Measurements from ENCODE around the gene UBQLN1. TPM values are rescaled to one million over a fixed set of nuclear protein-coding genes. Genes with fewer than 3 reads are reported as not detected.
A peak's percentile ranks its signal among the peaks of the same experiment; 100 is the strongest.

UBQLN1 gene
- total and polyA plus RNA-seq, 9 of the 15 experiments (the other 6 are each of a cell fraction or from before 2014, with no cell fraction given): 7.5 to 120 (median 52.8) TPM

DNA sequence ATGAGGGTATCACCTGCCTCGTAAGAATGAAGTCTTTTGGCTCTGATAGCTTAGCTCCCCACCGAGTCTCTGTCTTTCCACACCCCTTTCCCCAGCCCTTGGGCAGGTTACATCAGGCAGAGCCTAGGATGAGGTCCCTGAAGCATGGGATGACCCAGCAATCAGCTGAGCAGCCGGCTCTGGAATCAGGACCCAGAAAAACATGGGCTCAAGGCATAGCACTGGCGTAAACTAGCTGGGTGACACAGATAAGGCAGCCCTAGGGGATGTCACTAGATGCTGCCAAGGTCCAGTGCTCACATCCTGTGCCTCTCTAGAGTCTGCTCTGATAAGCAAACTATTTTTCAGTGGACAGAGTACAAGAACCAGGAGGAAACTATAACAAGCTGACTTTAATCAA lies 58.2 kb downstream of the UBQLN1 start (continued):
- TF ChIP-seq CBFA2T3 (IDR thresholded peaks at IDR 0.05) (peak; percentile 67), ARID2 (IDR thresholded peaks at IDR 0.05) (no peak), POLR2AphosphoS2 (IDR thresholded peaks at IDR 0.05; ENCODE audit: low read length) (no peak), EP400 (IDR thresholded peaks at IDR 0.05) (no peak), ESRRA (IDR thresholded peaks at IDR 0.05; ENCODE audit: borderline replicate concordance, low read depth) (no peak), ZC3H4 (CRISPR knock-in tag; IDR thresholded peaks at IDR 0.05; ENCODE audit: borderline replicate concordance) (no peak), STAT5A (IDR thresholded peaks at IDR 0.05; ENCODE audit: borderline replicate concordance, low read length) (no peak), SMARCA5 (IDR thresholded peaks at IDR 0.05) (no peak), SMAD4 (CRISPR knock-in tag; conservative IDR thresholded peaks at IDR 0.05) (no peak)
- TF ChIP-seq, protein P1, sequence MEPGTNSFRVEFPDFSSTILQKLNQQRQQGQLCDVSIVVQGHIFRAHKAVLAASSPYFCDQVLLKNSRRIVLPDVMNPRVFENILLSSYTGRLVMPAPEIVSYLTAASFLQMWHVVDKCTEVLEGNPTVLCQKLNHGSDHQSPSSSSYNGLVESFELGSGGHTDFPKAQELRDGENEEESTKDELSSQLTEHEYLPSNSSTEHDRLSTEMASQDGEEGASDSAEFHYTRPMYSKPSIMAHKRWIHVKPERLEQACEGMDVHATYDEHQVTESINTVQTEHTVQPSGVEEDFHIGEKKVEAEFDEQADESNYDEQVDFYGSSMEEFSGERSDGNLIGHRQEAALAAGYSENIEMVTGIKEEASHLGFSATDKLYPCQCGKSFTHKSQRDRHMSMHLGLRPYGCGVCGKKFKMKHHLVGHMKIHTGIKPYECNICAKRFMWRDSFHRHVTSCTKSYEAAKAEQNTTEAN (CRISPR knock-in tag; IDR thresholded peaks at IDR 0.05): no peak
- TF ChIP-seq, protein P2, sequence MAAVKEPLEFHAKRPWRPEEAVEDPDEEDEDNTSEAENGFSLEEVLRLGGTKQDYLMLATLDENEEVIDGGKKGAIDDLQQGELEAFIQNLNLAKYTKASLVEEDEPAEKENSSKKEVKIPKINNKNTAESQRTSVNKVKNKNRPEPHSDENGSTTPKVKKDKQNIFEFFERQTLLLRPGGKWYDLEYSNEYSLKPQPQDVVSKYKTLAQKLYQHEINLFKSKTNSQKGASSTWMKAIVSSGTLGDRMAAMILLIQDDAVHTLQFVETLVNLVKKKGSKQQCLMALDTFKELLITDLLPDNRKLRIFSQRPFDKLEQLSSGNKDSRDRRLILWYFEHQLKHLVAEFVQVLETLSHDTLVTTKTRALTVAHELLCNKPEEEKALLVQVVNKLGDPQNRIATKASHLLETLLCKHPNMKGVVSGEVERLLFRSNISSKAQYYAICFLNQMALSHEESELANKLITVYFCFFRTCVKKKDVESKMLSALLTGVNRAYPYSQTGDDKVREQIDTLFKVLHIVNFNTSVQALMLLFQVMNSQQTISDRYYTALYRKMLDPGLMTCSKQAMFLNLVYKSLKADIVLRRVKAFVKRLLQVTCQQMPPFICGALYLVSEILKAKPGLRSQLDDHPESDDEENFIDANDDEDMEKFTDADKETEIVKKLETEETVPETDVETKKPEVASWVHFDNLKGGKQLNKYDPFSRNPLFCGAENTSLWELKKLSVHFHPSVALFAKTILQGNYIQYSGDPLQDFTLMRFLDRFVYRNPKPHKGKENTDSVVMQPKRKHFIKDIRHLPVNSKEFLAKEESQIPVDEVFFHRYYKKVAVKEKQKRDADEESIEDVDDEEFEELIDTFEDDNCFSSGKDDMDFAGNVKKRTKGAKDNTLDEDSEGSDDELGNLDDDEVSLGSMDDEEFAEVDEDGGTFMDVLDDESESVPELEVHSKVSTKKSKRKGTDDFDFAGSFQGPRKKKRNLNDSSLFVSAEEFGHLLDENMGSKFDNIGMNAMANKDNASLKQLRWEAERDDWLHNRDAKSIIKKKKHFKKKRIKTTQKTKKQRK (IDR thresholded peaks at IDR 0.05; ENCODE audit: borderline replicate concordance, low read depth, low read length): no peak
- TF ChIP-seq, protein P3, sequence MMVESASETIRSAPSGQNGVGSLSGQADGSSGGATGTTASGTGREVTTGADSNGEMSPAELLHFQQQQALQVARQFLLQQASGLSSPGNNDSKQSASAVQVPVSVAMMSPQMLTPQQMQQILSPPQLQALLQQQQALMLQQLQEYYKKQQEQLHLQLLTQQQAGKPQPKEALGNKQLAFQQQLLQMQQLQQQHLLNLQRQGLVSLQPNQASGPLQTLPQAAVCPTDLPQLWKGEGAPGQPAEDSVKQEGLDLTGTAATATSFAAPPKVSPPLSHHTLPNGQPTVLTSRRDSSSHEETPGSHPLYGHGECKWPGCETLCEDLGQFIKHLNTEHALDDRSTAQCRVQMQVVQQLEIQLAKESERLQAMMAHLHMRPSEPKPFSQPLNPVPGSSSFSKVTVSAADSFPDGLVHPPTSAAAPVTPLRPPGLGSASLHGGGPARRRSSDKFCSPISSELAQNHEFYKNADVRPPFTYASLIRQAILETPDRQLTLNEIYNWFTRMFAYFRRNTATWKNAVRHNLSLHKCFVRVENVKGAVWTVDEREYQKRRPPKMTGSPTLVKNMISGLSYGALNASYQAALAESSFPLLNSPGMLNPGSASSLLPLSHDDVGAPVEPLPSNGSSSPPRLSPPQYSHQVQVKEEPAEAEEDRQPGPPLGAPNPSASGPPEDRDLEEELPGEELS (CRISPR knock-in tag; IDR thresholded peaks at IDR 0.05; ENCODE audit: borderline replicate concordance): no peak
- TF ChIP-seq, protein P4, sequence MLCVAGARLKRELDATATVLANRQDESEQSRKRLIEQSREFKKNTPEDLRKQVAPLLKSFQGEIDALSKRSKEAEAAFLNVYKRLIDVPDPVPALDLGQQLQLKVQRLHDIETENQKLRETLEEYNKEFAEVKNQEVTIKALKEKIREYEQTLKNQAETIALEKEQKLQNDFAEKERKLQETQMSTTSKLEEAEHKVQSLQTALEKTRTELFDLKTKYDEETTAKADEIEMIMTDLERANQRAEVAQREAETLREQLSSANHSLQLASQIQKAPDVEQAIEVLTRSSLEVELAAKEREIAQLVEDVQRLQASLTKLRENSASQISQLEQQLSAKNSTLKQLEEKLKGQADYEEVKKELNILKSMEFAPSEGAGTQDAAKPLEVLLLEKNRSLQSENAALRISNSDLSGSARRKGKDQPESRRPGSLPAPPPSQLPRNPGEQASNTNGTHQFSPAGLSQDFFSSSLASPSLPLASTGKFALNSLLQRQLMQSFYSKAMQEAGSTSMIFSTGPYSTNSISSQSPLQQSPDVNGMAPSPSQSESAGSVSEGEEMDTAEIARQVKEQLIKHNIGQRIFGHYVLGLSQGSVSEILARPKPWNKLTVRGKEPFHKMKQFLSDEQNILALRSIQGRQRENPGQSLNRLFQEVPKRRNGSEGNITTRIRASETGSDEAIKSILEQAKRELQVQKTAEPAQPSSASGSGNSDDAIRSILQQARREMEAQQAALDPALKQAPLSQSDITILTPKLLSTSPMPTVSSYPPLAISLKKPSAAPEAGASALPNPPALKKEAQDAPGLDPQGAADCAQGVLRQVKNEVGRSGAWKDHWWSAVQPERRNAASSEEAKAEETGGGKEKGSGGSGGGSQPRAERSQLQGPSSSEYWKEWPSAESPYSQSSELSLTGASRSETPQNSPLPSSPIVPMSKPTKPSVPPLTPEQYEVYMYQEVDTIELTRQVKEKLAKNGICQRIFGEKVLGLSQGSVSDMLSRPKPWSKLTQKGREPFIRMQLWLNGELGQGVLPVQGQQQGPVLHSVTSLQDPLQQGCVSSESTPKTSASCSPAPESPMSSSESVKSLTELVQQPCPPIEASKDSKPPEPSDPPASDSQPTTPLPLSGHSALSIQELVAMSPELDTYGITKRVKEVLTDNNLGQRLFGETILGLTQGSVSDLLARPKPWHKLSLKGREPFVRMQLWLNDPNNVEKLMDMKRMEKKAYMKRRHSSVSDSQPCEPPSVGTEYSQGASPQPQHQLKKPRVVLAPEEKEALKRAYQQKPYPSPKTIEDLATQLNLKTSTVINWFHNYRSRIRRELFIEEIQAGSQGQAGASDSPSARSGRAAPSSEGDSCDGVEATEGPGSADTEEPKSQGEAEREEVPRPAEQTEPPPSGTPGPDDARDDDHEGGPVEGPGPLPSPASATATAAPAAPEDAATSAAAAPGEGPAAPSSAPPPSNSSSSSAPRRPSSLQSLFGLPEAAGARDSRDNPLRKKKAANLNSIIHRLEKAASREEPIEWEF (CRISPR knock-in tag; IDR thresholded peaks at IDR 0.05): no peak
- TF ChIP-seq, protein P5, sequence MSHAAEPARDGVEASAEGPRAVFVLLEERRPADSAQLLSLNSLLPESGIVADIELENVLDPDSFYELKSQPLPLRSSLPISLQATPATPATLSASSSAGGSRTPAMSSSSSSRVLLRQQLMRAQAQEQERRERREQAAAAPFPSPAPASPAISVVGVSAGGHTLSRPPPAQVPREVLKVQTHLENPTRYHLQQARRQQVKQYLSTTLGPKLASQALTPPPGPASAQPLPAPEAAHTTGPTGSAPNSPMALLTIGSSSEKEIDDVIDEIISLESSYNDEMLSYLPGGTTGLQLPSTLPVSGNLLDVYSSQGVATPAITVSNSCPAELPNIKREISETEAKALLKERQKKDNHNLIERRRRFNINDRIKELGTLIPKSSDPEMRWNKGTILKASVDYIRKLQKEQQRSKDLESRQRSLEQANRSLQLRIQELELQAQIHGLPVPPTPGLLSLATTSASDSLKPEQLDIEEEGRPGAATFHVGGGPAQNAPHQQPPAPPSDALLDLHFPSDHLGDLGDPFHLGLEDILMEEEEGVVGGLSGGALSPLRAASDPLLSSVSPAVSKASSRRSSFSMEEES (CRISPR knock-in tag; IDR thresholded peaks at IDR 0.05): no peak

All from K562 (cell line).